ENCODE data around the gene UBAP1L. TPM values are rescaled to one million over a fixed set of nuclear protein-coding genes. Genes with fewer than 3 reads are reported as not detected.

Gene UBAP1L
- total RNA-seq, 1 donor = 3.3 TPM

DNA sequence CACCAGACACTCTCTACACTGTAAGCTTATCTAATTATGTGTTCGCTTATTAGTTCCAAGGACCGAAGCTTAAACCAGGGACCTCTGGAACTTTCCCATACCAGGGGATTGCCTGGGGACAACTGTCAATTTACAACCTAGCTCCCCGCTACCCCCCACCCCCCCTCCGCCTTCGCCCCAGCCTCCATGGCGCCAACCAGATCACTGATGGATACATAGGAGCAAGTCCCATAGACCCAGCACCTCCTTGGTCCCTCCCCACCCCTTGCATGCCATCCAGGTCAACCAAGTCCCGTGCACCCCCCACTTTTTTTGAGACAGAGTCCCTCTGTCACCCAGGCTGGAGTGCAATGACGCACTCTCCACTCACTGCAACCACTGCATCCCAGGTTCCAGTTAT, 19.5 kb upstream of the UBAP1L start:
- H2AFZ ChIP-seq (ENCODE audit: low read length) = no peak overlapping the region

DNA sequence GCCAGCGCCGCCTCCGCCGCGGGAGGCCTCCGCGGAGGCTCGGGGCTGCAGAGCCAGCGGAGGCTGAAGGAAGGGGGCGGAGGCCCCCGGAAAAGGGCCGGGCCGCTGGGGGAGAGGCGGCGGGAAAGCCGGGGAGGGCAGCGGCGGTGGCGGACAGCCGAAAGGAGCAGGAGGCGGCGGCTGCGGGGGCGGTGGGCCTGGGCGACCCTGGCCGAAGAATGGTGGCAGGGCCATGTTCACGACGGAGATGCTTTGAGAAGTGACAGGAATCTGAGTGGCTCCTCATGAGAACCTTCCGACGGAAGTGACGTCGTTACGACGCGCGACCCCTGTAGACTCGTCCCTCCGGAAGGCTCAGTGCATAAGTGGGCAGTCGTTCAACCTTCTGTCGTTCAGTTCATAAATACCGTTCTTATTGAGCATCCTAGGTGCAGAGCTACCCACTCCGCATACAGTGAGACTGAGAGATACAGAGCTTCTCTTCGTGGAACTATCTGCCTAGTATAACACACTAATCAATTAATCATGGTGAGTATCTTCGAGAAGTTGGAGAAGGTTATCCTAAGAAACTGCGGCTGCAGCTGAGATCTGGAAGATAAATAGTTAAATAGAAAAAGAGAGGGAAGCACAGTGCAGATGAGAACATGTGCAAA, 18.7 kb upstream of the UBAP1L start, which contains the start of gene PDCD7:
Gene PDCD7, minus strand, starts transcription at position 261 of the 653 bp plus-strand sequence. Its CDS starts 27 bp downstream, at position 234.
- no peaks in the 10 kb centered on the region for H3K9me3 ChIP-seq (ENCODE audit: low read depth, low read length)
- TF ChIP-seq, protein P1, sequence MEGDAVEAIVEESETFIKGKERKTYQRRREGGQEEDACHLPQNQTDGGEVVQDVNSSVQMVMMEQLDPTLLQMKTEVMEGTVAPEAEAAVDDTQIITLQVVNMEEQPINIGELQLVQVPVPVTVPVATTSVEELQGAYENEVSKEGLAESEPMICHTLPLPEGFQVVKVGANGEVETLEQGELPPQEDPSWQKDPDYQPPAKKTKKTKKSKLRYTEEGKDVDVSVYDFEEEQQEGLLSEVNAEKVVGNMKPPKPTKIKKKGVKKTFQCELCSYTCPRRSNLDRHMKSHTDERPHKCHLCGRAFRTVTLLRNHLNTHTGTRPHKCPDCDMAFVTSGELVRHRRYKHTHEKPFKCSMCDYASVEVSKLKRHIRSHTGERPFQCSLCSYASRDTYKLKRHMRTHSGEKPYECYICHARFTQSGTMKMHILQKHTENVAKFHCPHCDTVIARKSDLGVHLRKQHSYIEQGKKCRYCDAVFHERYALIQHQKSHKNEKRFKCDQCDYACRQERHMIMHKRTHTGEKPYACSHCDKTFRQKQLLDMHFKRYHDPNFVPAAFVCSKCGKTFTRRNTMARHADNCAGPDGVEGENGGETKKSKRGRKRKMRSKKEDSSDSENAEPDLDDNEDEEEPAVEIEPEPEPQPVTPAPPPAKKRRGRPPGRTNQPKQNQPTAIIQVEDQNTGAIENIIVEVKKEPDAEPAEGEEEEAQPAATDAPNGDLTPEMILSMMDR (IDR thresholded peaks at IDR 0.05; ENCODE audit: extremely low read depth, low read depth, low read length) = no peak
- DNase-seq (ENCODE audit: insufficient read length, low spot score, missing footprints) = peak; percentile 99

More for the DNA sequence above, 19.5 kb upstream of the UBAP1L start:
- peaks cover 32% of the 10 kb centered on the region for H3K79me2 ChIP-seq (ENCODE audit: insufficient read depth, low read length)
- TF ChIP-seq, protein P1 (IDR thresholded peaks at IDR 0.05; ENCODE audit: extremely low read depth, low read depth, low read length) = no peak
- peaks cover 10% of the 10 kb centered on the region for H3K4me1 ChIP-seq (ENCODE audit: insufficient read depth, low read length)
- peak overlapping the region; percentile 96 for H3K4me2 ChIP-seq (ENCODE audit: insufficient read depth, low read length)
- no peak overlapping the region for H3K27ac ChIP-seq (ENCODE audit: low read depth, low read length)
- peaks cover 11% of the 10 kb centered on the region for H3K36me3 ChIP-seq (ENCODE audit: insufficient read depth, low read length)
- peak; percentile 61 for DNase-seq (ENCODE audit: insufficient read length, low spot score, missing footprints)
- no peaks in the 10 kb centered on the region for H3K27me3 ChIP-seq (ENCODE audit: insufficient read depth, low read length)
- no peak overlapping the region for H3K4me3 ChIP-seq (ENCODE audit: insufficient read depth, low read length)
- no peaks in the 10 kb centered on the region for H3K9me3 ChIP-seq (ENCODE audit: low read depth, low read length)
- H4K20me1 ChIP-seq (ENCODE audit: insufficient read depth, low read length) = peaks cover 17% of the 10 kb centered on the region

DNA sequence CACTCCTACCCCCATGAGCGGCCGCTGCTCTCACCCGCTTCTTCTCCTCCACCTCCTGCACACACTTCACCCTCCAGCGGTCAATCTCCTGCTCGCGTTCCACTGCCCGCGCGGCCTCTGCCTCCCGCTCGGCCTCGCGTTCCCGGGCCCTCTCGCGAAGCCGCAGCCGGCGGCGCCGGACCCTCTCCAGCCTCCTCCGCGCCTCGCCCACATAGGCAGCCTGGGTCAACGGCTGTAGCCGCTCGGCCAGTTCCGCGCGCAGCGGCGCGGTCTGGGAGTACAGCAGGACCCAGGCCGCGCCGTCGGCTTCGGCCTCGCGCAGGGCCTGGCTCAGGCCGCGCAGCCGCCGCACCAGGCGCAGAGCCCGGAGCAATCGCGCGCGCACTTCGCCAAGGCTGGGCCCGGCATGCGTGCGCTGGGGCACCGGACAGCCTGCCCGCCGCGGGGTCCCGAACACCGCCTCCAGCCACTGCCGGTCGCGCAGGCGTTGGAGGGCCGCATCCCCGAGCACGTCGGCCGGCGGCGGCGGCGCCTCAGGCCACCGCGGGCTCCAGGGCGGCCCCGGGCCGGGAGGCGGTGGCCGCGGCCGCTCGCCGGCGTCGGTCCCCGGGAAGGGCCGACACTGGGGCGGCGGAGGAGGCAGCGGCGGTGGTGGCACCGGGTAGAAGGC, 18.0 kb upstream of the UBAP1L start:
- peaks cover 10% of the 10 kb centered on the region for H3K4me1 ChIP-seq (ENCODE audit: insufficient read depth, low read length)
- DNase-seq (ENCODE audit: insufficient read length, low spot score, missing footprints) = peak; percentile 98
- H3K79me2 ChIP-seq (ENCODE audit: insufficient read depth, low read length) = peaks cover 47% of the 10 kb centered on the region
- peaks cover 26% of the 10 kb centered on the region for H3K36me3 ChIP-seq (ENCODE audit: insufficient read depth, low read length)
- TF ChIP-seq, protein P1 (IDR thresholded peaks at IDR 0.05; ENCODE audit: extremely low read depth, low read depth, low read length) = no peak
- H3K27ac ChIP-seq (ENCODE audit: low read depth, low read length) = peak overlapping the region; percentile 59
- H3K4me3 ChIP-seq (ENCODE audit: insufficient read depth, low read length) = peak overlapping the region; percentile 89
- H3K27me3 ChIP-seq (ENCODE audit: insufficient read depth, low read length) = no peaks in the 10 kb centered on the region
- peak overlapping the region; percentile 96 for H3K4me2 ChIP-seq (ENCODE audit: insufficient read depth, low read length)
- peaks cover 17% of the 10 kb centered on the region for H4K20me1 ChIP-seq (ENCODE audit: insufficient read depth, low read length)
- H2AFZ ChIP-seq (ENCODE audit: low read length) = peak overlapping the region; percentile 89
- no peaks in the 10 kb centered on the region for H3K9me3 ChIP-seq (ENCODE audit: low read depth, low read length)

More for the DNA sequence above, 18.7 kb upstream of the UBAP1L start, which contains the start of gene PDCD7:
- H3K79me2 ChIP-seq (ENCODE audit: insufficient read depth, low read length) = peaks cover 41% of the 10 kb centered on the region
- peak within 1 kb of the TSS; percentile 96 for H3K4me2 ChIP-seq (ENCODE audit: insufficient read depth, low read length)
- H3K27ac ChIP-seq (ENCODE audit: low read depth, low read length) = peak within 1 kb of the TSS; percentile 59
- H3K4me3 ChIP-seq (ENCODE audit: insufficient read depth, low read length) = peak within 1 kb of the TSS; percentile 89
- H3K4me1 ChIP-seq (ENCODE audit: insufficient read depth, low read length) = peaks cover 10% of the 10 kb centered on the region
- peaks cover 20% of the 10 kb centered on the region for H3K36me3 ChIP-seq (ENCODE audit: insufficient read depth, low read length)
- no peaks in the 10 kb centered on the region for H3K27me3 ChIP-seq (ENCODE audit: insufficient read depth, low read length)
- peaks cover 17% of the 10 kb centered on the region for H4K20me1 ChIP-seq (ENCODE audit: insufficient read depth, low read length)
- H2AFZ ChIP-seq (ENCODE audit: low read length) = peak within 1 kb of the TSS; percentile 100

DNA sequence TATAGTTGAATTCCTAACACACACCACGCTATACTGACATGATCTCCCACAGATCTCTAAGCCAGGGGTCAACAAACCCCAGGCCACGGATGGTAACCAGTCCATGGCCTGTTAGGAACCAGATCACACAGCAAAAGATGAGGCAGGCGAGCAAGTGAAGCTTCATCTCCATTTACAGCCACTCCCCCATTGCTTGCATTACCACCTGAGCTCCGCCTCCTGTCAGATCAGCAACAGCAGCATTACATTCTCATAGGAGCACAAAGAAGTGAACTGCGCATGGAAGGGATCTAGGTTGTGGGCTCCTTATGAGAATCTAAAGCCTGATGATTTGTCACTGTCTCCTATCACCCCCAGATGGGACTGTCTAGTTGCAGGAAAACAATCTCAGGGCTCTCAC, 15.9 kb upstream of the UBAP1L start:
- Histone ChIP-seq H3K27me3 (ENCODE audit: insufficient read depth, low read length) (no peaks in the 10 kb centered on the region), H3K4me1 (ENCODE audit: insufficient read depth, low read length) (peaks cover 10% of the 10 kb centered on the region), H3K4me2 (ENCODE audit: insufficient read depth, low read length) (no peak overlapping the region), H3K36me3 (ENCODE audit: insufficient read depth, low read length) (peaks cover 44% of the 10 kb centered on the region), H3K4me3 (ENCODE audit: insufficient read depth, low read length) (no peak overlapping the region), H2AFZ (ENCODE audit: low read length) (no peak overlapping the region), H3K27ac (ENCODE audit: low read depth, low read length) (no peak overlapping the region), H4K20me1 (ENCODE audit: insufficient read depth, low read length) (peaks cover 21% of the 10 kb centered on the region), H3K9me3 (ENCODE audit: low read depth, low read length) (no peaks in the 10 kb centered on the region), H3K79me2 (ENCODE audit: insufficient read depth, low read length) (peaks cover 64% of the 10 kb centered on the region)
- DNase-seq (ENCODE audit: insufficient read length, low spot score, missing footprints) = no peak
- TF ChIP-seq, protein P1 (IDR thresholded peaks at IDR 0.05; ENCODE audit: extremely low read depth, low read depth, low read length) = no peak

Measured in osteoblast (primary cell).